WERI-Rb-1 (cell line): Measurements from ENCODE around the gene CCDC124.
"Not testable (repeated sequence)": the region's sequence is repeated elsewhere in the genome, so short reads cannot be mapped to it uniquely, and the experiment has no call there.

Experiments
- DNase-seq: peaks from one replicate; pipeline ENCODE4 v3.0.0-alpha.2; 2020
- H3K27ac ChIP-seq: fragments of 250-450 bp; sonication (Bioruptor Pico); 2 replicates; pipeline ENCODE4 v1.5.1; 2020; ENCODE audit warnings: mild to moderate bottlenecking, moderate library complexity
- H3K27me3 ChIP-seq: fragments of 250-450 bp; sonication (Bioruptor Pico); 2 replicates; pipeline ENCODE4 v1.5.1; 2021; ENCODE audit warnings: mild to moderate bottlenecking, low read depth, moderate library complexity; ENCODE audit not compliant: insufficient read depth, severe bottlenecking
- H3K36me3 ChIP-seq: fragments of 250-450 bp; sonication (Bioruptor Pico); 2 replicates; pipeline ENCODE4 v1.5.1; 2020; ENCODE audit warnings: mild to moderate bottlenecking, moderate library complexity
- H3K4me3 ChIP-seq: 2 replicates; pipeline ENCODE4 v1.5.1; 2011; ENCODE audit warnings: low read depth, mild to moderate bottlenecking, control low read depth, low read length
- H3K9me3 ChIP-seq: fragments of 250-450 bp; sonication (Bioruptor Pico); 2 replicates; pipeline ENCODE4 v1.5.1; 2021; ENCODE audit warnings: mild to moderate bottlenecking, moderate library complexity; ENCODE audit not compliant: severe bottlenecking
- CTCF ChIP-seq: IDR thresholded peaks from 2 replicates; pipeline ENCODE4 v1.5.1; 2011; ENCODE audit warnings: low read depth, mild to moderate bottlenecking, control low read depth, inconsistent platforms, low read length

CCDC124 gene, protein sequence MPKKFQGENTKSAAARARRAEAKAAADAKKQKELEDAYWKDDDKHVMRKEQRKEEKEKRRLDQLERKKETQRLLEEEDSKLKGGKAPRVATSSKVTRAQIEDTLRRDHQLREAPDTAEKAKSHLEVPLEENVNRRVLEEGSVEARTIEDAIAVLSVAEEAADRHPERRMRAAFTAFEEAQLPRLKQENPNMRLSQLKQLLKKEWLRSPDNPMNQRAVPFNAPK

GRCh38 chr19:17932485-17933338 lies at the start of gene CCDC124:
Gene CCDC124, plus strand, starts transcription at chr19:17933015. Its CDS starts 3,406 bp downstream, at chr19:17936421.
- no peaks in the 10 kb centered on the region for H3K27me3 ChIP-seq
- H3K4me3 ChIP-seq = peak within 1 kb of the TSS; percentile 93
- peak within 1 kb of the TSS; percentile 98 for H3K27ac ChIP-seq
- peak; percentile 94 for TF ChIP-seq CTCF
- peak; percentile 95 for DNase-seq
- no peaks in the 10 kb centered on the region for H3K9me3 ChIP-seq
- H3K36me3 ChIP-seq = peaks cover 9% of the 10 kb centered on the region

GRCh38 chr19:17883627-17884410 lies 49.0 kb upstream of the CCDC124 start:
- Histone ChIP-seq H3K27me3 (no peaks in the 10 kb centered on the region), H3K36me3 (no peaks in the 10 kb centered on the region), H3K27ac (no peak overlapping the region), H3K4me3 (no peak overlapping the region), H3K9me3 (no peaks in the 10 kb centered on the region)
- DNase-seq = no peak
- no peak for TF ChIP-seq CTCF

DNA sequence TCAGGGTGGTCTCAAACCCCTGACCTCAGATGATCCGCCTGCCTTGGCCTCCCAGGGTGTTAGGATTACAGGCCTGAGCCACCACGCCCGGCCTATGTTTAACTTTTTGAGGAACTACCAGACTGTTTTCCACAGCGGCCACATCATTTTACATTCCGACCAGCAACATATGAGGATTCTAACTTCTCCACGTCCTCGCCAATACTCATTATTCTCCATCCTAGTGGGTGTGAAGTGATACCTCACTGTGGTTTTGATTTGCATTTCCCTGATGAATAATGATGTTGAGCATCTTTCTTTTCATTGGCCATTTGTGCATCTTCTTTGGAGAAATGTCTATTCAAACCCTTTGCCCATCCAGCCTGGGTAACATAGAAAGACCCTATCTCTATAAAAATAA lies 46.3 kb upstream of the CCDC124 start:
- H3K4me3 ChIP-seq = no peak overlapping the region
- H3K36me3 ChIP-seq = no peaks in the 10 kb centered on the region
- no peak for DNase-seq
- no peaks in the 10 kb centered on the region for H3K9me3 ChIP-seq
- H3K27me3 ChIP-seq = no peaks in the 10 kb centered on the region
- H3K27ac ChIP-seq = no peak overlapping the region
- no peak for TF ChIP-seq CTCF

GRCh38 chr19:17887221-17887620 lies 45.6 kb upstream of the CCDC124 start:
- not testable (repeated sequence) for H3K27me3 ChIP-seq, H3K9me3 ChIP-seq, H3K4me3 ChIP-seq, H3K27ac ChIP-seq, DNase-seq, H3K36me3 ChIP-seq

GRCh38 chr19:17888260-17888659 lies 44.6 kb upstream of the CCDC124 start:
- Histone ChIP-seq H3K36me3 (no peaks in the 10 kb centered on the region), H3K9me3 (no peaks in the 10 kb centered on the region), H3K27ac (no peak overlapping the region), H3K4me3 (no peak overlapping the region), H3K27me3 (no peaks in the 10 kb centered on the region)
- TF ChIP-seq CTCF = no peak
- no peak for DNase-seq

- no peak overlapping the region for H3K4me3 ChIP-seq
- no peak overlapping the region for H3K27ac ChIP-seq
- H3K36me3 ChIP-seq = no peaks in the 10 kb centered on the region
- no peak for TF ChIP-seq CTCF
- no peaks in the 10 kb centered on the region for H3K9me3 ChIP-seq
- DNase-seq = no peak
- no peaks in the 10 kb centered on the region for H3K27me3 ChIP-seq
Measured at GRCh38 chr19:17889609-17890214, 43.1 kb upstream of the CCDC124 start.
